H9 (cell line): ENCODE results near the gene TMEM233. TPM values are rescaled to one million over a fixed set of nuclear protein-coding genes. Genes with fewer than 3 reads are reported as not detected.

Source experiments
- DNase-seq: peaks from one replicate; pipeline ENCODE4 v3.0.0-alpha.2; 2017
- H2AFZ ChIP-seq: one replicate; pipeline ENCODE4 v1.6.1; 2013; ENCODE audit warnings: mild to moderate bottlenecking, low read length, control low read depth, moderate library complexity
- H2AK5ac ChIP-seq: 2 replicates; pipeline ENCODE4 v1.6.1; 2013; ENCODE audit warnings: low read length, control low read depth, mixed read lengths; ENCODE audit not compliant: insufficient read length
- H2BK120ac ChIP-seq: one replicate; pipeline ENCODE4 v1.6.1; 2013; ENCODE audit warnings: low read depth, mild to moderate bottlenecking, low read length, control low read depth, inconsistent platforms; ENCODE audit not compliant: poor library complexity, severe bottlenecking
- H2BK12ac ChIP-seq: 2 replicates; pipeline ENCODE4 v1.6.1; 2013; ENCODE audit warnings: low read length, control low read depth, mixed read lengths, low read depth; ENCODE audit not compliant: insufficient read length
- H2BK15ac ChIP-seq: 2 replicates; pipeline ENCODE4 v1.6.1; 2013; ENCODE audit warnings: low read depth, low read length, control low read depth
- H2BK20ac ChIP-seq: one replicate; pipeline ENCODE4 v1.6.1; 2013; ENCODE audit warnings: low read depth, mild to moderate bottlenecking, low read length, control low read depth, inconsistent platforms; ENCODE audit not compliant: poor library complexity, severe bottlenecking
- H2BK5ac ChIP-seq: 2 replicates; pipeline ENCODE4 v1.6.1; 2013; ENCODE audit warnings: low read length, control low read depth, mixed read lengths; ENCODE audit not compliant: insufficient read length
- H3K14ac ChIP-seq: 2 replicates; pipeline ENCODE4 v1.6.1; 2013; ENCODE audit warnings: low read length, control low read depth; ENCODE audit not compliant: insufficient read depth
- H3K18ac ChIP-seq: 2 replicates; pipeline ENCODE4 v1.6.1; 2013; ENCODE audit warnings: low read depth, mild to moderate bottlenecking, mixed read lengths, low read length, control low read depth; ENCODE audit not compliant: insufficient read length
- H3K23ac ChIP-seq: 2 replicates; pipeline ENCODE4 v1.6.1; 2013; ENCODE audit warnings: low read length, control low read depth, mixed read lengths, low read depth; ENCODE audit not compliant: insufficient read length
- H3K23me2 ChIP-seq: 2 replicates; pipeline ENCODE4 v1.6.1; 2013; ENCODE audit warnings: low read depth, mild to moderate bottlenecking, mixed read lengths, low read length, control low read depth; ENCODE audit not compliant: insufficient read length, poor library complexity, severe bottlenecking
- H3K27ac ChIP-seq: 2 replicates; pipeline ENCODE4 v1.5.1; 2013; ENCODE audit warnings: low read length, control low read depth, mixed read lengths, low read depth; ENCODE audit not compliant: insufficient read length
- H3K27me3 ChIP-seq: 2 replicates; pipeline ENCODE4 v1.6.1; 2013; ENCODE audit warnings: low read length, control low read depth, inconsistent platforms; ENCODE audit not compliant: insufficient read depth
- H3K4ac ChIP-seq: 2 replicates; pipeline ENCODE4 v1.6.1; 2013; ENCODE audit warnings: low read depth, mild to moderate bottlenecking, control low read depth, inconsistent platforms, low read length, moderate library complexity
- H3K4me1 ChIP-seq: 2 replicates; pipeline ENCODE4 v1.6.1; 2013; ENCODE audit warnings: low read length, control low read depth, inconsistent platforms; ENCODE audit not compliant: insufficient read depth
- H3K4me2 ChIP-seq: 2 replicates; pipeline ENCODE4 v1.6.1; 2013; ENCODE audit warnings: low read length, control low read depth, mixed read lengths; ENCODE audit not compliant: insufficient read length, insufficient read depth
- H3K56ac ChIP-seq: 2 replicates; pipeline ENCODE4 v1.6.1; 2013; ENCODE audit warnings: low read depth, mild to moderate bottlenecking, mixed read lengths, low read length, control low read depth; ENCODE audit not compliant: insufficient read length
- H3K79me1 ChIP-seq: 2 replicates; pipeline ENCODE4 v1.6.1; 2013; ENCODE audit warnings: low read depth, mild to moderate bottlenecking, moderate library complexity, low read length, control low read depth, inconsistent platforms; ENCODE audit not compliant: insufficient read depth, poor library complexity, severe bottlenecking
- H3K79me2 ChIP-seq: 2 replicates; pipeline ENCODE4 v1.6.1; 2013; ENCODE audit warnings: low read length, control low read depth, inconsistent platforms; ENCODE audit not compliant: insufficient read depth
- H3K9ac ChIP-seq: 2 replicates; pipeline ENCODE4 v1.6.1; 2013; ENCODE audit warnings: low read length, control low read depth, mixed read lengths; ENCODE audit not compliant: insufficient read length; ENCODE audit errors: extremely low read depth
- H3K9me3 ChIP-seq: one replicate; pipeline ENCODE4 v1.6.1; 2013; ENCODE audit warnings: low read depth, low read length, inconsistent platforms; ENCODE audit not compliant: control insufficient read depth
- H3T11ph ChIP-seq: one replicate; pipeline ENCODE4 v1.6.1; 2013; ENCODE audit warnings: mild to moderate bottlenecking, low read length, control low read depth, inconsistent platforms
- H4K20me1 ChIP-seq: one replicate; pipeline ENCODE4 v1.6.1; 2013; ENCODE audit not compliant: control insufficient read depth, insufficient read length, insufficient read depth
- H4K5ac ChIP-seq: 2 replicates; pipeline ENCODE4 v1.6.1; 2013; ENCODE audit warnings: low read depth, mild to moderate bottlenecking, mixed read lengths, low read length, control low read depth; ENCODE audit not compliant: insufficient read length
- H4K8ac ChIP-seq: replicated peaks from 2 replicates; pipeline ENCODE4 v1.6.1; 2013; ENCODE audit warnings: low read length, control low read depth, mixed read lengths, low read depth; ENCODE audit not compliant: insufficient read length
- H4K91ac ChIP-seq: 2 replicates; pipeline ENCODE4 v1.6.1; 2013; ENCODE audit warnings: low read depth, mild to moderate bottlenecking, moderate library complexity, mixed read lengths, low read length, control low read depth; ENCODE audit not compliant: insufficient read length
- H3K27ac Mint-ChIP-seq, 3 experiments: 2 replicates in 2 of 3; 3 replicates in 1 of 3; pipeline ENCODE4 v1.8.0; 2020 to 2021; ENCODE audit warnings: mixed read lengths in 3 of 3, mild to moderate bottlenecking in 1 of 3, moderate library complexity in 1 of 3
- H3K27me3 Mint-ChIP-seq: 2 replicates; pipeline ENCODE4 v1.8.0; 2021; ENCODE audit warnings: low read depth, mild to moderate bottlenecking, moderate library complexity, mixed read lengths
- H3K36me3 Mint-ChIP-seq, 3 experiments: 2 replicates in 2 of 3; 3 replicates in 1 of 3; pipeline ENCODE4 v1.8.0; 2020 to 2021; ENCODE audit warnings: low read depth in 3 of 3, mixed read lengths in 3 of 3; ENCODE audit not compliant: insufficient read depth in 1 of 3
- H3K4me1 Mint-ChIP-seq, 2 experiments: 2 replicates each; pipeline ENCODE4 v1.8.0; 2020; ENCODE audit warnings: mixed read lengths in 2 of 2
- H3K4me3 Mint-ChIP-seq, 2 experiments: 2 replicates in 1 of 2; 3 replicates in 1 of 2; pipeline ENCODE4 v1.8.0; 2020 to 2021; ENCODE audit warnings: mild to moderate bottlenecking in 2 of 2, mixed read lengths in 2 of 2, moderate library complexity in 1 of 2
- H3K9me3 Mint-ChIP-seq, 2 experiments: 2 replicates in 1 of 2; 3 replicates in 1 of 2; pipeline ENCODE4 v1.8.0; 2020; ENCODE audit warnings: mild to moderate bottlenecking in 2 of 2, mixed read lengths in 2 of 2, moderate library complexity in 1 of 2
- CTCF ChIP-seq: fragments of 200-600 bp; sonication (generic); conservative IDR thresholded peaks from 3 replicates; pipeline ENCODE4 v1.8.0; 2021; ENCODE audit warnings: antibody characterized with exemption, mild to moderate bottlenecking
- WGBS: extraction: QIAGEN DNeasy Blood & Tissue Kit; methylation state at CpG from one replicate; pipeline ENCODE4 v1.1.7; 2013; ENCODE audit warnings: missing lambda C conversion rate, low lambda C conversion rate, mixed read lengths; ENCODE audit not compliant: insufficient read length; ENCODE audit errors: extremely low coverage; 5-methylcytosine and 5-hydroxymethylcytosine counted together
- total RNA-seq: library from RNA; stranded (reverse); gene quantifications from 2 replicates; pipeline ENCODE4 v1.2.1, GENCODE V29; 2021

TMEM233 gene
- total RNA-seq, 1 experiment from 2014 or later, result not detected

GRCh38 chr12:119621878-119622277 lies 28.3 kb downstream of the TMEM233 start:
- H3K27me3 Mint-ChIP-seq, result peaks cover 24% of the 10 kb centered on the region

More at GRCh38 chr12:119621878-119622277, 28.3 kb downstream of the TMEM233 start:
- Histone ChIP-seq H4K5ac (no peak overlapping the region), H3K79me2 (no peaks in the 10 kb centered on the region), H2BK5ac (no peak overlapping the region), H3K23me2 (no peaks in the 10 kb centered on the region), H2BK120ac (no peak overlapping the region), H3K18ac (no peak overlapping the region), H3K14ac (no peak overlapping the region), H2BK12ac (no peak overlapping the region), H3K9ac (no peak overlapping the region), H4K8ac (no peak overlapping the region), H4K20me1 (no peaks in the 10 kb centered on the region), H2AK5ac (no peak overlapping the region), H3K9me3 (no peaks in the 10 kb centered on the region), H3T11ph (no peak overlapping the region), H3K4me1 (no peaks in the 10 kb centered on the region), H3K4me2 (no peak overlapping the region), H3K23ac (no peak overlapping the region), H3K4ac (no peak overlapping the region), H3K27ac (no peak overlapping the region), H2BK15ac (no peak overlapping the region), H2BK20ac (no peak overlapping the region), H3K56ac (no peak overlapping the region), H3K27me3 (no peaks in the 10 kb centered on the region), H2AFZ (no peak overlapping the region), H3K79me1 (no peaks in the 10 kb centered on the region), H4K91ac (no peak overlapping the region)
- no peak for DNase-seq
- H3K4me3 Mint-ChIP-seq, result no peak overlapping the region
- H3K36me3 Mint-ChIP-seq, result peaks cover 3 to 11% (median 5%) of the 10 kb centered on the region in 3 experiments
- H3K9me3 Mint-ChIP-seq, result peaks cover 20 to 21% of the 10 kb centered on the region in 2 experiments
- no peak for TF ChIP-seq CTCF
- WGBS, result no CpG with 5 or more reads among the region's 2 CpGs
- H3K4me1 Mint-ChIP-seq, result no peaks in the 10 kb centered on the region
- no peak overlapping the region for H3K27ac Mint-ChIP-seq
